H1 (cell line): ENCODE results near the gene RPTOR. TPM values are rescaled to one million over a fixed set of nuclear protein-coding genes. Genes with fewer than 3 reads are reported as not detected.

Experiments used
- CHD7 ChIP-seq: fragments of 300-600 bp; sonication (generic); IDR thresholded peaks from 2 replicates; pipeline ENCODE4 v1.7.1; 2012; ENCODE audit warnings: low read length, moderate library complexity, mild to moderate bottlenecking, inconsistent platforms; ENCODE audit not compliant: insufficient replicate concordance
- polyA plus RNA-seq, 7 experiments: library from polyadenylated mRNA; depleted of rRNA in 3 of 7; stranded (reverse) in 5 of 7; unstranded in 2 of 7; fragments of >200 nt in 5 of 7; fragments of 200-250 nt in 2 of 7; gene quantifications; 1 replicate in 5 of 7; 2 replicates in 1 of 7; 4 replicates in 1 of 7; pipeline versions ENCODE4 v1.2.1 to v1.2.3, GENCODE V29; 2011 to 2013; ENCODE audit warnings: missing spikeins in 2 of 7, mixed read lengths in 2 of 7
- total RNA-seq: library from RNA; stranded (reverse); fragmentation: NEBNext Ultra II Directional; extraction: Animal tissue kit (Norgen Biotek cat#: 25700); gene quantifications from 2 replicates; pipeline ENCODE4 v1.2.1, GENCODE V29; 2021
- TF ChIP-seq, protein P1 (sequence below): IDR thresholded peaks from 2 replicates; pipeline ENCODE4 v1.6.1; 2012; ENCODE audit warnings: low read length, inconsistent platforms

Gene RPTOR
- total and polyA plus RNA-seq, 2 of the 8 experiments (the other 6 are each of a cell fraction or from before 2014, with no cell fraction given), result 6.9 to 28.7 TPM

DNA sequence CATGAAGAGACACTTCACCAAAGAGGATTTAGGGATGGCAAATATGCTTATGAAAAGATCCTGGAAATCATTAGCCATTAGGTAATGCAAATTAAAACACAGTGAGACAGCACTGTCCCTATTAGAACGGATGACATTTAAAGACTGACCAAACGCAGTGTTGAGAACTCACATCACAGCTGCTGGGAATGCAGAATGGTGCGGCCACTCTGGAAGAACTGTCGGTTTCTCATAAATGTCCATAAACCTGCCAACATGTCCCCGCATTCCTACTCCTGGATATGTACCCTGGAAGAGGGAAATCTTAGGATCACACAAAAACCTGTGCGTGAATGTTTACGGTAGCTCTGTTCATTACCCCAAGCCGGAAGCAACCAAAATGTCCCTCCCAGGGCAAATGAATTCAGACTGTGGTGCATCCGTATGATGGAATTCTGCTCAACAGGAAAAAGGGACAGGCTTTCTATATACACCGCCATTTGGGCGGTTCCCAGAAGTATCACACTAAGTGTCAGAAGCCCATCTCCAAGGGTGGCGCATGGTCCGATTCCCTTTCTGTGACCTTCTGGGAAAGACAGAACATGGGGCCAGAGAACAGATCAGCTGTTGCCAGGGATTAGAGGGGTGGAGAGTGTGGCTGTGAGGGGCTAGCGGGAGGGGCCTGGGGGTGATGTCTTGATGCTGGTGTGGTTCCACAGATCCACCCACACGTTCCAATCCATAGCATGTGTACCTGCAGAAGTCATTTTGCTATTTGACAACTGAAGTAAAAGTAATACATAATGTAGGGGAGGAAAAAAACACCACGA lies 249.8 kb downstream of the RPTOR start (continued):
- no peak for TF ChIP-seq CHD7
- TF ChIP-seq, protein P1, sequence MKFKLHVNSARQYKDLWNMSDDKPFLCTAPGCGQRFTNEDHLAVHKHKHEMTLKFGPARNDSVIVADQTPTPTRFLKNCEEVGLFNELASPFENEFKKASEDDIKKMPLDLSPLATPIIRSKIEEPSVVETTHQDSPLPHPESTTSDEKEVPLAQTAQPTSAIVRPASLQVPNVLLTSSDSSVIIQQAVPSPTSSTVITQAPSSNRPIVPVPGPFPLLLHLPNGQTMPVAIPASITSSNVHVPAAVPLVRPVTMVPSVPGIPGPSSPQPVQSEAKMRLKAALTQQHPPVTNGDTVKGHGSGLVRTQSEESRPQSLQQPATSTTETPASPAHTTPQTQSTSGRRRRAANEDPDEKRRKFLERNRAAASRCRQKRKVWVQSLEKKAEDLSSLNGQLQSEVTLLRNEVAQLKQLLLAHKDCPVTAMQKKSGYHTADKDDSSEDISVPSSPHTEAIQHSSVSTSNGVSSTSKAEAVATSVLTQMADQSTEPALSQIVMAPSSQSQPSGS, result no peak
